Caco-2 (cell line): ENCODE measurements around the gene PHF11. TPM values are rescaled to one million over a fixed set of nuclear protein-coding genes. Genes with fewer than 3 reads are reported as not detected.

ENCODE experiments used
- BruUV-seq: library from RNA; stranded (reverse); fragments of 400-500 nt; replicated peaks from 2 replicates; lab custom pipeline; 2021; lab: Mats Ljungman, UMichigan
- CTCF ChIA-PET: fragments of 300-600 bp; sonication (Branson Sonifier 250); formaldehyde crosslinking; loops from one replicate; lab custom pipeline; 2022; ENCODE audit warnings: antibody characterized with exemption; lab: Charles Lee
- POLR2A ChIA-PET: fragments of 300-600 bp; sonication (Branson Sonifier 250); formaldehyde crosslinking; loops from one replicate; lab custom pipeline; 2022; ENCODE audit warnings: antibody characterized with exemption; lab: Charles Lee
- DNase-seq, 2 experiments: peaks; one replicate each; pipeline versions ENCODE4 v3.0.0 to v3.0.0-alpha.2; 2020 to 2022
- H3K27me3 ChIP-seq: replicated peaks from 2 replicates; pipeline ENCODE4 v1.6.0; 2011; ENCODE audit warnings: low read length; ENCODE audit not compliant: control insufficient read depth, insufficient read depth
- H3K36me3 ChIP-seq: 2 replicates; pipeline ENCODE4 v1.5.1; 2011; ENCODE audit warnings: low read length; ENCODE audit not compliant: control insufficient read depth, insufficient read depth
- H3K4me1 ChIP-seq: fragments of 250-450 bp; sonication (Bioruptor Pico); 2 replicates; pipeline ENCODE4 v1.5.1; 2020; ENCODE audit warnings: mild to moderate bottlenecking
- H3K4me3 ChIP-seq: 2 replicates; pipeline ENCODE4 v1.5.1; 2011; ENCODE audit warnings: low read depth, mild to moderate bottlenecking, control low read depth, low read length
- H3K9me3 ChIP-seq: fragments of 250-450 bp; sonication (Bioruptor Pico); 2 replicates; pipeline ENCODE4 v1.5.1; 2020; ENCODE audit warnings: mild to moderate bottlenecking, moderate library complexity
- H3K27ac Mint-ChIP-seq: one replicate; pipeline ENCODE4 v1.8.0; 2022; ENCODE audit warnings: mixed read lengths; ENCODE audit not compliant: unreplicated experiment
- H3K27me3 Mint-ChIP-seq: one replicate; pipeline ENCODE4 v1.8.0; 2022; ENCODE audit warnings: mixed read lengths; ENCODE audit not compliant: insufficient read depth, unreplicated experiment
- H3K36me3 Mint-ChIP-seq: one replicate; pipeline ENCODE4 v1.8.0; 2022; ENCODE audit warnings: mild to moderate bottlenecking, mixed read lengths; ENCODE audit not compliant: insufficient read depth, unreplicated experiment
- H3K4me1 Mint-ChIP-seq: one replicate; pipeline ENCODE4 v1.8.0; 2022; ENCODE audit warnings: low read depth, mixed read lengths; ENCODE audit not compliant: unreplicated experiment
- H3K4me3 Mint-ChIP-seq: one replicate; pipeline ENCODE4 v1.8.0; 2022; ENCODE audit warnings: mild to moderate bottlenecking, moderate library complexity, mixed read lengths; ENCODE audit not compliant: unreplicated experiment
- H3K9me3 Mint-ChIP-seq: one replicate; pipeline ENCODE4 v1.8.0; 2022; ENCODE audit warnings: mixed read lengths; ENCODE audit not compliant: unreplicated experiment
- intact Hi-C: fragments of 100-400 bp; cut with micrococcal nuclease; formaldehyde crosslinking; loops from one replicate; pipeline ENCODE4 v1.10.0; 2022; ENCODE audit not compliant: unreplicated experiment
- total RNA-seq: library from RNA; stranded (reverse); gene quantifications from 2 replicates; pipeline ENCODE4 v1.2.3, GENCODE V29; 2022
- TF ChIP-seq, protein P1 (sequence below), 2 experiments: fragments of 200-600 bp in 1 of 2; IDR thresholded peaks; 1 replicate in 1 of 2; 2 replicates in 1 of 2; pipeline versions ENCODE4 v1.5.1 to v1.8.0; 2011 to 2022; ENCODE audit warnings: antibody characterized with exemption in 1 of 2, control low read depth in 1 of 2, inconsistent platforms in 1 of 2, low read depth in 1 of 2, low read length in 1 of 2, mild to moderate bottlenecking in 1 of 2, moderate library complexity in 1 of 2; ENCODE audit not compliant: insufficient read depth in 1 of 2, severe bottlenecking in 1 of 2, unreplicated experiment in 1 of 2

Gene PHF11
- total RNA-seq, 1 experiment from 2014 or later: 1.8 TPM

DNA sequence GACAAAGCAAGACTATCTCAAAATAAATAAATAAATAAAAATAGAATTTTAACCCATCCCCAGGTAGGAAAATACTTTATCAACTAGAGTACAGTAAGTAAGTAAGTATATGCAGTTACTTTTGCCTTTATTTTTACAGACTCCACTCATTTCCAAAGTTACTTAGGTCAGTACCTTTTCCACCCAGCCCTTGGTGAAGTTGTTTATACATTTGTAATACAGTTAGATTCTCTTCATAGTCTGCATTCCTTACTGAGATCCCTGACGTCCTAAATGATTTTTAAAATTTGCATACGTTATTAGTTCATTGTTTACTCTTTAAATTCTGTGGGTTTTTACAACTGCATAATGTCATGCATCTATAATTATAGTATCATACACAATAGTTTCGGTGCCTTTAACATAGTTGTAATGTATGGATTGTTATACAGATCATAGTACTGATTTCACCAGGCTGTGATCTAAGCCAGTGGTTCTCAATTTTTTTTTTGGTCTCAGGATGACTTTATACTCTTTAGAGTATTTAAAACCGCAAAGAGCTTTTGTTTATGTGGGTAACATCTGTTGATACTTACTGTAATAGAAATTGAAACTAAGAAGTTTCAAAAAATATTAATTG lies 41.3 kb upstream of the PHF11 start:
- TF ChIP-seq, protein P1, sequence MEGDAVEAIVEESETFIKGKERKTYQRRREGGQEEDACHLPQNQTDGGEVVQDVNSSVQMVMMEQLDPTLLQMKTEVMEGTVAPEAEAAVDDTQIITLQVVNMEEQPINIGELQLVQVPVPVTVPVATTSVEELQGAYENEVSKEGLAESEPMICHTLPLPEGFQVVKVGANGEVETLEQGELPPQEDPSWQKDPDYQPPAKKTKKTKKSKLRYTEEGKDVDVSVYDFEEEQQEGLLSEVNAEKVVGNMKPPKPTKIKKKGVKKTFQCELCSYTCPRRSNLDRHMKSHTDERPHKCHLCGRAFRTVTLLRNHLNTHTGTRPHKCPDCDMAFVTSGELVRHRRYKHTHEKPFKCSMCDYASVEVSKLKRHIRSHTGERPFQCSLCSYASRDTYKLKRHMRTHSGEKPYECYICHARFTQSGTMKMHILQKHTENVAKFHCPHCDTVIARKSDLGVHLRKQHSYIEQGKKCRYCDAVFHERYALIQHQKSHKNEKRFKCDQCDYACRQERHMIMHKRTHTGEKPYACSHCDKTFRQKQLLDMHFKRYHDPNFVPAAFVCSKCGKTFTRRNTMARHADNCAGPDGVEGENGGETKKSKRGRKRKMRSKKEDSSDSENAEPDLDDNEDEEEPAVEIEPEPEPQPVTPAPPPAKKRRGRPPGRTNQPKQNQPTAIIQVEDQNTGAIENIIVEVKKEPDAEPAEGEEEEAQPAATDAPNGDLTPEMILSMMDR (IDR thresholded peaks at IDR 0.05; ENCODE audit: insufficient read depth in 1 of 2, low read depth in 1 of 2, low read length in 1 of 2, severe bottlenecking in 1 of 2, unreplicated experiment in 1 of 2): no peak
- CTCF ChIA-PET: no interaction called here
- no peak overlapping the region for H3K4me3 Mint-ChIP-seq
- DNase-seq: no peak
- POLR2A ChIA-PET: no interaction called here
- peaks cover 21% of the 10 kb centered on the region for H3K36me3 Mint-ChIP-seq
- H3K27ac Mint-ChIP-seq: no peak overlapping the region
- Histone ChIP-seq H3K27me3 (no peaks in the 10 kb centered on the region), H3K4me3 (no peak overlapping the region), H3K4me1 (no peaks in the 10 kb centered on the region; the same call in 1 of the 2 replicates), H3K9me3 (no peaks in the 10 kb centered on the region), H3K36me3 (no peaks in the 10 kb centered on the region; the same call in 1 of the 2 replicates)
- no peaks in the 10 kb centered on the region for H3K9me3 Mint-ChIP-seq
- intact Hi-C loops: no loop called here
- no peaks in the 10 kb centered on the region for H3K4me1 Mint-ChIP-seq
- H3K27me3 Mint-ChIP-seq: no peaks in the 10 kb centered on the region
- BruUV-seq: no TSS peak

DNA sequence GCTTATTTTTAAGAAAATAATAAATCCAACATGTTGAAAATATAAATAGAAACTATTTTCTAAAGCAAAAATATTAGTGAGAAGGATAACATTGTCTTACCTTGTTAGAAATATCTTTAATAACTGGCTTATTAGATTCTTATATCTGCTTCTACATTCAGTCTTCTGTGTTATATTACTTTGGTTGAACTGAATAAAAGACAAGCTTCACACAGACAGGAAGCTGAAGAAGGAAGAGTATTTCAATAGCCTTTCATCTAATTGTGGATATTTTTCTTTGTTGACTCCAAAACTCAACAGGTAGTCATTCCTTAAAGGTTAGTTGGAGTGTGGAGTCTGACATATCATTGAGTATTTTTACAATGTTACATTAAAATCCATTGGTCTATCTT lies 40.8 kb upstream of the PHF11 start:
- DNase-seq: no peak
- Histone ChIP-seq H3K4me1 (no peaks in the 10 kb centered on the region; the same call in 1 of the 2 replicates), H3K27me3 (no peaks in the 10 kb centered on the region), H3K9me3 (no peaks in the 10 kb centered on the region), H3K36me3 (no peaks in the 10 kb centered on the region; the same call in 1 of the 2 replicates), H3K4me3 (no peak overlapping the region)
- Mint-ChIP-seq H3K27me3 (no peaks in the 10 kb centered on the region), H3K27ac (no peak overlapping the region), H3K36me3 (peaks cover 21% of the 10 kb centered on the region), H3K9me3 (no peaks in the 10 kb centered on the region), H3K4me3 (no peak overlapping the region), H3K4me1 (no peaks in the 10 kb centered on the region)
- no TSS peak for BruUV-seq
- intact Hi-C loops: no loop called here
- TF ChIP-seq, protein P1 (IDR thresholded peaks at IDR 0.05; ENCODE audit: insufficient read depth in 1 of 2, low read depth in 1 of 2, low read length in 1 of 2, severe bottlenecking in 1 of 2, unreplicated experiment in 1 of 2): no peak
- CTCF ChIA-PET: no interaction called here
- POLR2A ChIA-PET: no interaction called here

DNA sequence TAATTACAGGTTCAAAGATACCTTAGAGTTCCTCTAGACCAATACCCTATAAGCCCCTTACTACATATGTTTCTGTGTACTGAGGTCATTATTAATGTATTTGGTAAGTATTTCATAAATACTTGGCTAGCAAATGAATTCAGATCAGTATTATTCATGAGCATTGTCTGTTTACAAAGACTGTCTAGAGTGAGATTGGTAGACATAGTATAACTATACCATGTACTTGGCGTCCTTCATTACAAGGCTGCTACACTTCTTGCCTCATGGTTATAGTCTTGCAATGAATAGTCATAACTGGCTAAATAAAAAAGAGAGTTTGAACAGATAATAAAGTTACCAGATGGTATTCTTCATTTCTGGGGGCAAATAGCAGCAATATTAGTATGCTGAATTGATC lies 39.6 kb upstream of the PHF11 start:
- Histone ChIP-seq H3K4me3 (no peak overlapping the region), H3K4me1 (no peaks in the 10 kb centered on the region), H3K9me3 (no peaks in the 10 kb centered on the region), H3K36me3 (no peaks in the 10 kb centered on the region; the same call in 1 of the 2 replicates), H3K27me3 (no peaks in the 10 kb centered on the region)
- H3K27me3 Mint-ChIP-seq: no peaks in the 10 kb centered on the region
- DNase-seq: no peak
- H3K4me1 Mint-ChIP-seq: no peaks in the 10 kb centered on the region
- POLR2A ChIA-PET: no interaction called here
- TF ChIP-seq, protein P1 (IDR thresholded peaks at IDR 0.05; ENCODE audit: insufficient read depth in 1 of 2, low read depth in 1 of 2, low read length in 1 of 2, severe bottlenecking in 1 of 2, unreplicated experiment in 1 of 2): no peak
- peaks cover 21% of the 10 kb centered on the region for H3K36me3 Mint-ChIP-seq
- H3K4me3 Mint-ChIP-seq: no peak overlapping the region
- no TSS peak for BruUV-seq
- intact Hi-C loops: no loop called here
- H3K27ac Mint-ChIP-seq: no peak overlapping the region
- no peaks in the 10 kb centered on the region for H3K9me3 Mint-ChIP-seq
- CTCF ChIA-PET: no interaction called here
